Activated CD4-positive, alpha-beta T cell treated with anti-CD3 and anti-CD28 coated beads, Interleukin-2, amount 10 ng/mL, durations not matched to agents 24 days and 14 days (primary cell): ENCODE measurements around the gene ARHGAP8. TPM values are rescaled to one million over a fixed set of nuclear protein-coding genes. Genes with fewer than 3 reads are reported as not detected.

Experiments used
- DNase-seq: peaks from one replicate; pipeline ENCODE4 v3.0.0; 2022
- H3K27ac Mint-ChIP-seq: one replicate; pipeline ENCODE4 v1.8.0; 2022; ENCODE audit warnings: mild to moderate bottlenecking, mixed read lengths
- H3K27me3 Mint-ChIP-seq: one replicate; pipeline ENCODE4 v1.8.0; 2022; ENCODE audit warnings: mixed read lengths
- H3K36me3 Mint-ChIP-seq: one replicate; pipeline ENCODE4 v1.8.0; 2022; ENCODE audit warnings: low read depth, mild to moderate bottlenecking, mixed read lengths
- H3K4me1 Mint-ChIP-seq: one replicate; pipeline ENCODE4 v1.8.0; 2021; ENCODE audit warnings: mixed read lengths
- H3K4me3 Mint-ChIP-seq: one replicate; pipeline ENCODE4 v1.8.0; 2022; ENCODE audit warnings: mild to moderate bottlenecking, moderate library complexity, mixed read lengths
- H3K9me3 Mint-ChIP-seq: one replicate; pipeline ENCODE4 v1.8.0; 2021; ENCODE audit warnings: mixed read lengths
- intact Hi-C: fragments of 100-400 bp; cut with micrococcal nuclease; formaldehyde crosslinking; loops from one replicate; pipeline ENCODE4 v1.15.1; 2023
- total RNA-seq: library from RNA; stranded (reverse); gene quantifications from 2 replicates; pipeline ENCODE4 v1.2.3, GENCODE V29; 2022

The ARHGAP8 gene
- total RNA-seq, 1 donor from 2014 or later, result 0.12 TPM

DNA sequence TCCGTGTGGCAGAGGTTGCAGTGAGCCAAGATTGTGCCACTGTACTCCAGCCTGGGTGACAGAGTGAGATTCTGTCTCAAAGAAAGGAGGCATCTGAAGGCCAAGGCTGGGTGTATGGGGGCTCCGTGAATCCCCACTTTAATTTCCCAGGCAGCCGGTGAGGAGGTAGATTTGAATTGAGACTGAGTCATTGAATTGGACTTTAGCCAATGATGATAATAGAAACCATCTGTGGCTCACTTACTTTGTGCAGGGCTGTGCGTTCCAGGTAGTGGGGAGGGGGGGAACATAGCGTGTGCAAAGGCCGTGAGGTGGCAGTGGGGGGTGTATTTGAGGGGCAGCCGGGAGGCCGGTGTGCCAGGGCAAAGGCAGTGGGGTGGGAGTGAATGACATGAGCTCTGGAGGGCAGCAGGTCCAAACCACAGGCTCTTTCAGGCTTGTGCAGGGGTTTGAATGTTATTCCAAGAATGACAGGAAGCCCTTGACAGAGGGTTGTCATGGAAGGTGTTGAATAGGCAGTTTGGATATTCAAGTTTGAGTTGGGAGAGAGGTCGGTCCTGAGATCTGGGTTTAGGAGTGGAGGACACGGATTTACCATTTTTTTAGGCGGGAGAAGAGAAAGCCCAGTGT is 6.1 kb downstream of the ARHGAP8 start:
- H3K9me3 Mint-ChIP-seq, result peaks cover 6% of the 10 kb centered on the region

DNA sequence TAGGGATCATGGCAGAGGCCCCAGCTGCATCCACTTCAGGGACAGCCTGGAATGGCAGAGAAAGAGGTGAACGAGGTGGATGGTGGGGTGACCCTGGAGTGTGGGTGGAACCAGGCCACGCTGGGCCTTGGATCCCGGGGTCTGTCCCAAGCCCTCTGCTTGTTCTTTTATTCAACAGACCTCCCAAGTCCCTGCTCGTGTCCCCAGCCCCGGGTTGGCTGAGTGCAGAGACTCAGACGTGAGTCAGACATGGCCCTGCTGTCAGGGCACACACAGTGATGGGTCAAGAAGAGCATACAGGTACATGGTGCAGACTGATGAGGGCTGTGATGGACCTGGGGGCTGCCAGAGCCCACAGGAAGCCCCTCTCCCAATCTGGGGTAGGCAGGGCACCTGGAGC is 6.6 kb downstream of the ARHGAP8 start:
- no peaks in the 10 kb centered on the region for H3K36me3 Mint-ChIP-seq
- H3K4me1 Mint-ChIP-seq, result no peaks in the 10 kb centered on the region
- peaks cover 25% of the 10 kb centered on the region for H3K27me3 Mint-ChIP-seq
- DNase-seq, result no peak
- H3K27ac Mint-ChIP-seq, result no peak overlapping the region
- intact Hi-C loops, result no loop called here
- H3K9me3 Mint-ChIP-seq, result peaks cover 6% of the 10 kb centered on the region
- H3K4me3 Mint-ChIP-seq, result no peak overlapping the region

More for the DNA sequence above, 6.1 kb downstream of the ARHGAP8 start:
- no peak for DNase-seq
- intact Hi-C loops, result no loop called here
- Mint-ChIP-seq H3K4me1 (no peaks in the 10 kb centered on the region), H3K4me3 (no peak overlapping the region), H3K36me3 (no peaks in the 10 kb centered on the region), H3K27ac (no peak overlapping the region), H3K27me3 (peaks cover 30% of the 10 kb centered on the region)

DNA sequence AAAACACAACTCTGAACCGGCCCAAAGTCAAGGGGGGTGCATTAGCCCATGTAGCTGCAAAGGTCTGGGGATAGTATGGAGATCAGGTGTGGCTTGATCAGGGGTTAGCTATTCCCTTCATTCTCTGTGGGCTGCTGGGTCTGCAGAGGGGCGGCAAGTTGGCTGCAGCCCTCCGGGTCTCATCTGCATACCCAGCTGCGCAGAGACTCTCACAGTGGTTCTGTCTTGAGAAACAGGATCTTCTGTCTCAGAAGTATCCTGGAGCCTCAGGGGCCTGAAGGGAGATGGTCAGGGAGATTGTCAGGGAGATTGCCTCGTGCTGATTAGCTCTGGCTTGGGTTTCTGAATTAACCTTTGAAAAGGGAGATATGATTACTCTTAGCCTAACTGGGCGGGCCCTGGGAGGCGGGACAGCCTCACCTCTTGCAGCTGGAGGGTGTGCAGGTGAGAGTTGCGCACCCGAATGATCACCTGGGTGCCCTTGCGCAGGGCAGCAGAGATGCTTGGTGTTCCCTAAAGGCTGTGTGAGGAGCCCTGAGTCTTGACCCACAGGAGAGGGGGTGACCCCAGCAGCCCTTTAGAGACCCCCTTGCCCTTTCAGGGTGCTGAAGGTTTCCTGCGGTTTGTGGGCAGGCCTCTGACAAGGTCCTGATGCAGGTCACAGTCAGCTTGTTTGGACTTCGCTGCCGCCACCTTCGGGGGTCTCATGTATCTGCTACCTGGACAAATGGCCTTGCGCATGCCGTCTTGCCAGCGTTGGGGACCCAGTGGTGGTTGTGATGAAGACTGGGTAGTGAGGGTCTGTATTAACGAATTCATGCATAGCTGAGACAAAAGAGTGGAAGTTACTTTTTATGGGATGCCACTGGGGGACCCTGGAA is 7.3 kb downstream of the ARHGAP8 start:
- Mint-ChIP-seq H3K27ac (no peak overlapping the region), H3K36me3 (no peaks in the 10 kb centered on the region), H3K9me3 (peaks cover 6% of the 10 kb centered on the region), H3K4me3 (no peak overlapping the region), H3K27me3 (peaks cover 18% of the 10 kb centered on the region), H3K4me1 (no peaks in the 10 kb centered on the region)
- intact Hi-C loops, result no loop called here
- no peak for DNase-seq

DNA sequence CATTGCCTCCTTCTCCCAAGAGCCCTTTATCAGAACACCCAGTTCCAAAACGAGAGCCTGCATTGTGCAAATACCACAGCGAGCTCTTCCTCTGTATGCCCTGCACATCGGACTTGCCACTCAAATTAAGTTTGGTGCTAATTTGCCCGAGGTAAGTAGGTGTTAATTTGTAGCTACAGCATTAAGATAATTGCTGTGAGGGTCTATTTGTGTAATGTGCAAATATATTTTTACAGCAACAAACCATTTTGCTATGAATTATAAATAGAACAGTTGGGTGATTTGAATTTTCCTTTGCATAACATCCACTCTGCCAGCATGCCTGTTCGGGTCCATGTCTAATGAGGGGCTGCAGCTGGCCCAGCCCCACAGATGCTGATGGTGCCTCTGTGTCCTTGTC is 8.1 kb downstream of the ARHGAP8 start:
- no peaks in the 10 kb centered on the region for H3K36me3 Mint-ChIP-seq
- intact Hi-C loops, result no loop called here
- H3K4me1 Mint-ChIP-seq, result no peaks in the 10 kb centered on the region
- DNase-seq, result no peak
- no peak overlapping the region for H3K27ac Mint-ChIP-seq
- peaks cover 11% of the 10 kb centered on the region for H3K27me3 Mint-ChIP-seq
- H3K9me3 Mint-ChIP-seq, result peaks cover 6% of the 10 kb centered on the region
- no peak overlapping the region for H3K4me3 Mint-ChIP-seq

DNA sequence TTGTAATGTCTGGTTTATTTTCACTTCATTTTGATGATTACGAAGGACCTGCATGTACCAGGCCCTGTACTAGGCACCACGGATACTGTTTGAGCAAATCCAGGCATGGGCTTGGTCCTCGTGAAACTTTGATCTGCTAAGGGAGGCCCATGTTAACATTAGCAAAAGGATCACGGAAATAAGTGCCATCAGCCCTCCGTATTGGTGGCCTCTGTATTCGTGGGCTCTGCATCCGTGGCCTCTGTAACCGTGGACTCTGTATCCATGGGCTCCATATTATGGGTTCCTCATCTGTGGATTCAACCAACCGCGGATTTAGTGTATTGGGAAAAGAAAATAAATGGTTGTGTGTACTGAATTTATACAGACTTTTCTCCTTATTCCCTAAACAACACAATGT is 8.7 kb downstream of the ARHGAP8 start:
- Mint-ChIP-seq H3K9me3 (peaks cover 6% of the 10 kb centered on the region), H3K27ac (no peak overlapping the region), H3K27me3 (peaks cover 5% of the 10 kb centered on the region), H3K4me1 (no peaks in the 10 kb centered on the region), H3K36me3 (no peaks in the 10 kb centered on the region), H3K4me3 (no peak overlapping the region)
- no peak for DNase-seq
- intact Hi-C loops, result no loop called here

DNA sequence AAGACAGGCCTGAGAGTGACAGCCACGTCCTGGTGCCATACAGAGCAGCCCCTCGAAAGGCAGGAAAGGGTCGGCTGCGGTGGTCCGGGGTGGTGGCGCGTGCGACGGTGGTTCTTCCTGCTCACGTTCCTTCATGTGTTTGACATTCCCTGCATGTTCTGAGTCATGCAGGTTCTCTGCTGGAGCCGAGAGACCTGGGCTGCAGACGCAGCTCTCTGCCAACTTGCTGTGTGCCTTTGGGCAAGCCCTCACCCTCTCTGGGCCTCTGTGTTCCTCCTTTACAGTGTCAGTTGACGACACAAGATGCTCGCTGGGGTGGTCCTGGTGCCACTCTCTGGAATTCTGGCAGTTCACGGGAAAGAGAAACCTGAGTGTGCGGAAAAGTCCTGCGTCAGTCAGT is 12.0 kb downstream of the ARHGAP8 start:
- Mint-ChIP-seq H3K36me3 (no peaks in the 10 kb centered on the region), H3K4me1 (no peaks in the 10 kb centered on the region), H3K27ac (no peak overlapping the region), H3K27me3 (no peaks in the 10 kb centered on the region), H3K4me3 (no peak overlapping the region), H3K9me3 (peaks cover 6% of the 10 kb centered on the region)
- intact Hi-C loops, result no loop called here
- DNase-seq, result no peak

DNA sequence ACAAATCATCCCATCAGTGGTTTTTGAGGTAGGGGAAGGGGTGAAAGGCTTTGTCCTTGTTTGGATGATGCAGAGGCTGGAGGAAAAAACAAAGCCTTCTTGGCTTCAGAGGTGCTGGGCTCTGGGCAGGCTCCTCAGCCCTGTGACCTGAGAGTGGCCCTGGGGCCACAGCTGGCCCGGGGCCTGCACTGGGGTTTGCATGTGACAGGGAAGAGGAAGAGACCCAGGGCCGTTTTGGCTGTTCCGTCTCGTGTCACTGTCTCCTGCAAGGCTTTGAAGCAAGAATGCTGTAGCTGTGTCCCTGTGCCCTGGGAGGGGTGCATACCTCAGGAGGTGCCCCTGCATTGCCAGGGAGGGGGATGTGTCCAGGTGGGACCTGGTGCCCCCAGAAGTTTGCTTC is 12.6 kb downstream of the ARHGAP8 start:
- H3K27me3 Mint-ChIP-seq, result no peaks in the 10 kb centered on the region

DNA sequence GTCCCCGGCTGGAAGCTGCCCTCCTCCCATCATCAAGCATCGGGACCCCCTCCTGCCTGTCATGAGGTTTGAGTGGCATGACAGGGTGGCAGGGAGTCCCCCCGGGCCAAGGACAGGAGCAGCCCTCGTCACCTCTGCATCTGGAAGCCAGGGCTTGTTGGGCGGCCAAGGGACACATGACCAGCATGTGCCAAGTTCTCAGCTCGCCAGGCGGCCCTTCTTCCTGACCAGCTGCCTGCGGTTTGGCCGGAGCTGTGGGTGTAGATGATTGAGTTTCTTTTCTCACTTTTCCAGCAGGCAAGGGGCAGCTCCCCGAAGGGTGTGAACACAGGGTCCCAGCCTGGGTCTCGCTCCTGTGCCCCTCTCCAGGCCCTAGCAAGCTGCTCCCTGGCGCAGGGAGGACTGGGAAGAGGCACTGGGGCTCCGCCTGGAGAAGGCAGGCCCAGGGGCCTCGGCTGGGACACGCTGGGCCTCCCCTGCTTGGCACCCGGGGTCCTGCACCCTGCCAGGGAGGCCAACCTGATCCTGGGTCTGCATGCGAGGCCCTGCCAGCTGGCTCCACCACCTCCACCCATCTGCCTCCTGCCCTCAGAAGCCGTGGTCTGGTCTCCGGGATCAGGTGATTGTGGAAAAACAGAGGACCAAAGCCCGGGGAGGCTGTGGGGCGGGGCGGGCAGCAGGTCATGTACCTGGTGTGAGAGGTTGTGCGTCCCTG is 13.4 kb downstream of the ARHGAP8 start:
- no peaks in the 10 kb centered on the region for H3K4me1 Mint-ChIP-seq
- H3K9me3 Mint-ChIP-seq, result peaks cover 6% of the 10 kb centered on the region
- H3K27me3 Mint-ChIP-seq, result no peaks in the 10 kb centered on the region
- intact Hi-C loops, result no loop called here
- H3K27ac Mint-ChIP-seq, result no peak overlapping the region
- no peak for DNase-seq
- H3K4me3 Mint-ChIP-seq, result no peak overlapping the region
- no peaks in the 10 kb centered on the region for H3K36me3 Mint-ChIP-seq

More for the DNA sequence above, 12.6 kb downstream of the ARHGAP8 start:
- Mint-ChIP-seq H3K36me3 (no peaks in the 10 kb centered on the region), H3K27ac (no peak overlapping the region), H3K4me3 (no peak overlapping the region), H3K9me3 (peaks cover 6% of the 10 kb centered on the region), H3K4me1 (no peaks in the 10 kb centered on the region)
- no peak for DNase-seq
- intact Hi-C loops, result no loop called here

DNA sequence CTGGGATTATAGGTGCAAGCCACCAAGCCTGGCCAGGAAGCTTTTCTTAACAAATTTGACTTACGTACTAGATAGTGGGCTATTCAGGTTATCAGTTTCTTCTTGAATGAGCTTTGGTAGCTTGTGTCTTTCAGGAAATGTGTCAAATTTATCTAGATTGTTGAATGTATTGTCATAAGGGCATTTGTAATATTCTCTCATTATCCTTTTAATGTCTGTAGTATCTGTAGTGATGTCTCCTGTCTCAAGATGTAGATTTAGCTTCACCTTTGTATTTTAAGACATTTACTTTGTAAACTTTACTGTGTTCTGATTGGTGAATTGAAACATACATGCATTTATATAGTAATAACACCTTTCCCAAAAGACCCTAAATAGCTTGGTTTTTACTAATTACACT is 20.7 kb downstream of the ARHGAP8 start:
- Mint-ChIP-seq H3K4me3 (no peak overlapping the region), H3K27ac (no peak overlapping the region), H3K4me1 (no peaks in the 10 kb centered on the region), H3K36me3 (no peaks in the 10 kb centered on the region), H3K27me3 (no peaks in the 10 kb centered on the region), H3K9me3 (peaks cover 12% of the 10 kb centered on the region)
- DNase-seq, result no peak
- intact Hi-C loops, result no loop called here

DNA sequence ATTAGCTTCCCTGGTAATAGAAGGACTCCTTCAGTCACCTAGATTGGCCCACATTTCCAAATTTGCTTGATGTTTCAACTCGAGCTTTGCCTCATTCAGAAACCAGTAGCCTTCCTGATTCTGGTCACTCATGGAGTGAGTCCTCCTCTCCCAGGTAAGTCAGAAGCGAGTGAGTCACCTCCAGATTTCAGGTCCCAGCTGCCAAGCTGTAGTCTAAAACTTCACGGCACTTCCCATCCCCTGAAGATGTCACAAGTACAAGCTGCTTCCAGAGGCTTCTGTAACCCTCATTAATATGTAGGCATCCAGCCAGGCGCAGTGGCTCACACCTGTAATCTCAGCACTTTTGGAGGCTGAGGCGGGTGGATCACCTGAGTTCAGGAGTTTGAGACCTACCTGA is 23.5 kb downstream of the ARHGAP8 start:
- no peaks in the 10 kb centered on the region for H3K36me3 Mint-ChIP-seq
- H3K9me3 Mint-ChIP-seq, result peaks cover 12% of the 10 kb centered on the region
- intact Hi-C loops, result no loop called here
- H3K4me1 Mint-ChIP-seq, result no peaks in the 10 kb centered on the region
- H3K27me3 Mint-ChIP-seq, result no peaks in the 10 kb centered on the region
- no peak overlapping the region for H3K4me3 Mint-ChIP-seq
- H3K27ac Mint-ChIP-seq, result no peak overlapping the region
- no peak for DNase-seq

DNA sequence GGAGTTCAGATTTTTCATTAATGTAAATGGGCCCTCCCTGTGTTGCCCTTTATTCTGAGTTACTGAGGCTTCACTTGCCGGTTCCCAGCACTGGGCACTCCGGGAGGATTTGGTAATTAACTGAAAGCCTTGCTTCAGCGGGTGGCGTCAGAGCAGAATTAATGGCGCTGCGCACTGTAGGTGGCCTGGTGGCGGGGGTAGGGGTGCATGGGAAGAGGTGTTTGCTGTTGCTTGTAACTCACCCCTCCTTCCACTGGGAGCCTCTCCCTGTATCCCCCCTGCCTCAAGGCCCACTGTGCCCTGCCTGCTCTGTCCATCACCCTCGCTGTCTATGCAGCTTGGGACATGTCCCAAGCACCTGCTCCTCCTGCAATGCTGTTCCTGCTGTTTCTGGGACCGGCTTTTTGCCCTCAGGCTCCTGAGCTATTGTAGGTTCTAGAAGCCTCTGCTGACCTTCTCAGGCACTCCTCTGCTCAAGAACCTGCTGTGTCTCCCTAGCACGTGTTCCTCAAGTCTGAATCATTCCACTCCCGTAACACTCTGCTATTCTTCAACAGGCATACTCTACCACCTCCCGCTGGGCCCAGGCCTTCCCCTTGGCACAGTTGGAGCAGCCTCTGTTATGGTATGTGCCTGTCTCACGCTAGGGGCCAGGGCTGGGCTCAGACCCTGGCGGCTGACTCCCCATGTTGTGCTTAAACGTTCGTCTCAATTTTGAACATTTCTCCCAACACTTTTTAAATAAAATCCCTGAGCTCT is 24.4 kb downstream of the ARHGAP8 start:
- Mint-ChIP-seq H3K4me1 (no peaks in the 10 kb centered on the region), H3K36me3 (no peaks in the 10 kb centered on the region), H3K9me3 (peaks cover 12% of the 10 kb centered on the region), H3K4me3 (no peak overlapping the region), H3K27me3 (no peaks in the 10 kb centered on the region), H3K27ac (no peak overlapping the region)
- DNase-seq, result no peak
- intact Hi-C loops, result no loop called here

DNA sequence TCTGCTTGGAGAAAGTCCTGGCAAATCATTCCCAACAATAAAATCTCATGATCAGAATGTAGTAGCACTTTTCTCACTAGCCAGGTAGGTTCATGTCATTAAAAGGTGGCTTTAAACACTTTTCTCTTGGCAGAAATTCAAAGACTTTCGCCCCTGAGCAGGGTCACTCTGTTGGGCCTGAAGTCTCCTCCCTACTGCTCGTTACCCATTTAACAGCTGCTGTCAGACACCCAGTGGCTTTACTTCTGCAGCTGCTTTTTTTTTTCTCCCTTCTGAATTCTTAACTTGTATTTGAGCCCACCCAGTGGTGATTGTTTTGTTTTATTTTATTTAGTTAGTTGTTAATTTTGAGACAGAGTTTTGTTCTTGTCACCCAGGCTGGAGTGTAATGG is 25.0 kb downstream of the ARHGAP8 start:
- Mint-ChIP-seq H3K36me3 (no peaks in the 10 kb centered on the region), H3K4me1 (no peaks in the 10 kb centered on the region), H3K27ac (no peak overlapping the region), H3K9me3 (peaks cover 12% of the 10 kb centered on the region), H3K4me3 (no peak overlapping the region), H3K27me3 (no peaks in the 10 kb centered on the region)
- intact Hi-C loops, result no loop called here
- DNase-seq, result no peak

DNA sequence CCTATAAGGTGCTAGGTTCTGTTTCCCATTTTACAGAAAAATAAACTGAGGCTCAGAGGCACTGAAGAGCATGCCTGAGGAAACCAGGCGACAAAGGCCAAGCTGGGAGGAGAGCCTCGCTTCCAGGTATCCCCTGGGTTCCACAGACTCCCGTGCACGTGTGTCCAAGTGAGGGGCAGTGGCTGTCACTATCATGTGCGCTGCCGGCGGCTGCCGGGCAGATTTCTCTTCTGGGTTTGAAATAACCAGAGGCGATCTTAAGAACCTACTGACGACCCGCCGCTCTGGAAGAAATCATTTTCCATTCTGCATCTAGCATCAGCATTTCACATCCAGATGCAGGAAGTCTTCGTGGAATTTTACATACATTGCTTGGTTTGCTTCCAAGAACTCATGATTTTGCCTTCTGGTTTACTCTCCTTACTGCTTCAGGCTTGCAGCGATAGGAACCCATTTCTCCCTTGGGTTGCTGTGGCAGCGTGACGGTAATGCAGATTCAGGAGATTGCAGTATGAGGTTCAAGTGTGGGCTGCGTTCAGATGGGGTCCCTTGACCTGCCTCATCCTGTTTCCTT is 28.6 kb downstream of the ARHGAP8 start:
- Mint-ChIP-seq H3K36me3 (no peaks in the 10 kb centered on the region), H3K4me1 (no peaks in the 10 kb centered on the region), H3K4me3 (no peak overlapping the region), H3K9me3 (no peaks in the 10 kb centered on the region), H3K27ac (no peak overlapping the region), H3K27me3 (peaks cover 2% of the 10 kb centered on the region)
- intact Hi-C loops, result no loop called here
- no peak for DNase-seq
